Caki2 (cell line): ENCODE data around the gene B4GALT2. TPM values are rescaled to one million over a fixed set of nuclear protein-coding genes. Genes with fewer than 3 reads are reported as not detected.
A peak's percentile ranks its signal among the peaks of the same experiment; 100 is the strongest.

Source experiments
- DNase-seq: peaks from one replicate; pipeline ENCODE4 v3.0.0-alpha.2; 2015; ENCODE audit warnings: low read depth
- in situ Hi-C: cut with HindIII; loops from 2 replicates; pipeline ENCODE4 v1.10.0; 2016; ENCODE audit warnings: low sequenced_read_pairs, low pct_unique_long_range_greater_than_20kb, mixed read lengths
- total RNA-seq: library from RNA; depleted of rRNA; stranded (reverse); fragments of >200 nt; shearing (Covaris generic); gene quantifications from 2 replicates; pipeline ENCODE4 v1.2.3, GENCODE V29; 2014; ENCODE audit warnings: low replicate concordance

The B4GALT2 gene
- total RNA-seq, 1 experiment from 2014 or later: 88.9 TPM

DNA sequence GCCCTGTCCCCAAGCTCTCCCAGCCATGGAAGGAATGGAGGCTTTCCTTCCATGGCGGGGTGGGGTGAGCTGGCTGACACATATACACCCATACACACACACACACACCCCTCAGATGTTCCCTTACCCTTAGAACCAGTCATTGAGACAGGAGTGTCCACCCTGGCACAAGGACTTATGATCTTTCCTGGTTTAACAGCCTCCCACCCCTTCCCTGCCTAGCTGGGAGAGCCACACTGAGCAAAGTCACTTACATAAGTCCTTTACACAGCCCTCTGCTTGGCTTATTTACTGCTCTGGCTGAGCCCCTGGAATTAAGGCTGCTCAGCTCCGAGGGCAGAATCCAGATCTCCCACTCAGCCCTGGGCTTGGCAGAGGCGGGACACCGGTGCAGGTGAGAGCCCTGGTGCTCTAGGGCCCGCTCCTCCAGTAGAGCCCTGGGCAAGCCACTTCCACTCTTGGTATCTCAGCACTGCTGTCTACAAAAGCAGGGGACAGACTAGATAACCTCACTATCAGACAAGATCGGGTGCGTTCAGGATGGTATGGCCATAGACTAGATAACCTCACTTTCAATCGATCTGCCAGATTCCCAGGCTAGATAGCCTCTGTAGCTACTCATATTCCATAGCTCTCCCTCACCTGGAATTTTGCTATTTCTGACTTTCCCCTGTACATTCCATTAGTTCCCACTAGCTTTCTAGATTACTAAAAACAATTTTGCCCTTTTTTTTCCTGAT, 35.5 kb downstream of the B4GALT2 start:
- DNase-seq: no peak
- in situ Hi-C loops: no loop called here

DNA sequence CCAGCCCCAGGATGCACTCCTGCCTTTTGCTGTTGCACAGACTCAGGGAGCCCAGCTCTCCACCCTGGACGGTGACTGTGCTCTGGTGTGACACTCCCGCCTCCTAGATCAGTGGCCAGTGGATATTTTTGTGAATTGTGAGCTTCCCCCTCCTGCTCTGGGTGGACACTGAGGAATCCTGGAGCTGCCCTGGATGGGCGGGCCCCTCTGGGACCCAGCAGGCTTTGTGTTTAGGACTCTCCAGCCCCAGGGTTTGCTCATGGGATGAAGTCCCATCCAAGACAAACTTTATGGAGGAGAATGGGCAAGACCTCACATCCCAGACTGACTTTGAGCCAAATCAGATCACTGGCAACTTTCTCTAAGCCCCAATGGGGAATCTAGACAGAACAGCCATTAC, 36.2 kb downstream of the B4GALT2 start:
- DNase-seq: no peak
- in situ Hi-C loops: no loop called here

DNA sequence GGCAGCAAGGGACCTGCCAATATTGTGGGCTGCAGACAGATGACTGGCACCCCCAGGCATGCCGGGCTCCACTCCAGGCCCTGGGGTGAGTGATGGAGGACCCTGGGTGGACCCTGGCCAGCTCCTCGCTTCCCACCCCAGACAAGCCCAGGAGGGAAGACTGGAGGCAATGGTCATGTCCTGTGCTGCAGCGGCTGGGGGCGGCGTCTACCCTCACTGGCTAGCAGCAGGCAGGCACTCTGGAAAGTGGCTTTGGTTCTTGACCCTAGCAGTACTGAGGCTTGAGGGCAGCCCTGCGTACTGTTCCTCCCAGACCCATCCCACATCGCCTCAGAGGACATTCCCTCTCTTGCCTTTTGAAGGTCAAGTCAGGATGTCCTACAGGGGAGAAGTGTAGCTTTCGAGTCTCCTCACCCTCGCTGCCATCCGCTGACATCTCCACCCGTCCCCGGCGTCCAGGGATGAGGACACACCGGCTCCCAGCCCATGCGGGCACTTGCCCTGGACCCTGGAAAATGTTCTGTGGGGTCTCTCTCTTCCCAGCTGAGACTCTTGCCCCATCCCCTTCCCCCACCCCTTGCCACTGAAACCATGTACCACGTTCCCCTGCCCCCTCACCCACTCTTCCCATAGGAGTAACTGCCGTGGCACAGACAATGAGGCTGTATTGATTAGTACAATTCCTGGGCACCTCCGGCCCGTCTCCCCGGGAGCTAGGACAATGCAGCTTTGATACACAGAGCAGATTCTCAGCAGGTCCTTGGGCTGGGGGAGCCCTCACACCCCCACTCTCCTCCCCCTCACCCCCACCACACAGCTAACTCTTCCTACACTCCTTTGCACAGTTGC, 37.3 kb downstream of the B4GALT2 start:
- DNase-seq: no peak
- in situ Hi-C loops: no loop called here

DNA sequence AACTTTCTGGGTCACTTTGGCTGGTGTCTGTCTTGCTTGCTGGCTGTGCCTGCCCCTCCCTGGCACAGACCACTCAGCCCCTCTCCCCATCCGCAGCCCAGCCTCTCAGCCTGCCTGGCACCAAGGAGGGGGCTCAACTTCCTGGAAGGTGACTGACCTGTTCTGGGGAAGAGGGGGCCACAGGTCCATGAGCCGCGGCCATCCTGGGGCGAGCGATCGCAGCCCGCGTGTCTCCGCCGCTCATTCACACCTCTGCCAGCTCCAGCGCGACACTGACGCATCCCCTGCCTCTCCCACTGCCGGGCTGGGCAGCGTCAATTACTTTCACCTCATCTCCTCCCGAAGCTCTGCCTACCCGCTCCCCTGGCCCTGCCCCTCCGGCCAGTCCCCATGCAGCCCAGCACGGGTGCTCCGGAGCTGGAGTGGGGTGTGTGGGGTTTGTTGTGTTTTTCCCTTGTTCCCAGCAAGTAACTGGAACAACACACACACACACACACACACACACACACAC, 37.9 kb downstream of the B4GALT2 start:
- no peak for DNase-seq

DNA sequence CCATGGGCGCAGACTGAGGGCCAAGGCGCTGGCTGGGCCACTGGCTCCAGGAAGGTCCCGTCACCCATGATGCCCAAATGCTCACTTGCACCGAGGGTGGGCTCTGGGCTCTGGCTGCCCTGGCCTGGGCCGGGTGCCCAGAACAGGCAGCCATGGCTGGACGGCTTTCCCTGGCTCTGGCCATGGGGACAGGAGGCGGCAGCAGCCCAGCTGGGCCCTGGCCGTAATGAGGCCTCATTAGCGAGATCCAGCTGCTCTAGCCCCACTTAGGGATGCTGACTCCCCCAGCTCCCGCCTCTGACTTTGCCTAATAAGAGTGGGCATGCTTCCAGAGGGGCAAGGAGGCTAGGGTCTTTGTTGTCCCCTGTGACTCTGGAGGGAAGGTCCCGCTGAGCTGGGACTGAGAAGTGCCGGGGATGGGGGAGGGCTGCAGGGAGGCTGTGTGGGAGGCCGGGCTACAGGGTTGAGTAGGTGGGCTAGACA, 40.5 kb downstream of the B4GALT2 start:
- no peak for DNase-seq
- in situ Hi-C loops: no loop called here

More for the DNA sequence above, 37.9 kb downstream of the B4GALT2 start:
- in situ Hi-C loops: no loop called here

DNA sequence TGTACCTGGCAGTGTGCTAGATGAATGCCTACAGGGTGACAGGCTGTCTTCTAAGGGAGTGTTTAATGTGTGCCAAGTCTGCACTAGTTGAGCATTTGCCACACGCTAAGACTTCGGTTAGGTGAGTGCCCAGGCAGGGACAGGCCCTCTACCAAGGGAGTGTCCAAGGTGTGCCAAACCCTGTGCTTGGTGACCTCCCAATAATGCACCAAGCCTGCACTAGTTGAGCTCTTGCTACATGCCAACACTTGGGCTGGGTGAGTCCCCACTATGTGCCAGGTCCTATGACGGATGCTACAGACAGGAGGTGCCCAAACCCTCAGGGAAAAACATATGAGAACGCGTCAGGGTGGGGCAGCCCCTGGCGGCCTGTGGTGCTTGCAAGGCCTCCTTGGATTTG, 41.5 kb downstream of the B4GALT2 start:
- in situ Hi-C loops: no loop called here
- no peak for DNase-seq

DNA sequence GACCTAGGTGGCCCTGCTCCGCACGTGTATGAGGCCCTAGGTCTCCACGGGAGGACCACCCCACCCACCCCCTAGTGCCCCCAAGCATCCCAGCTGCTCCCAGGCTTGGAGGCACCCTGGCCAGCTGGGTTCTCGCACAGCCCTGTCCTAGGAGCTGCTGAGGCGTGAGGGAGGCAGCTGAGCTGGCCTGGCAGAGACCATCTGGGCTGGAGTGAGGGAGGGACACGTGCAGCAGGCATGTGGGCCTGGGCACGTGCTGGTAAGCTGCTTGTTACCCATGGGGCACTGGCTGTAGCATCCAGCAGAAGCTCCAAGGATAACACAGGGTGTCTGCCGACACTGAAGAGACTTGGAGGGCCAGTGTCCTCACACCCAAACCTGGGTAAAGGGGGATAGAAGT, 42.1 kb downstream of the B4GALT2 start:
- in situ Hi-C loops: no loop called here
- DNase-seq: no peak

DNA sequence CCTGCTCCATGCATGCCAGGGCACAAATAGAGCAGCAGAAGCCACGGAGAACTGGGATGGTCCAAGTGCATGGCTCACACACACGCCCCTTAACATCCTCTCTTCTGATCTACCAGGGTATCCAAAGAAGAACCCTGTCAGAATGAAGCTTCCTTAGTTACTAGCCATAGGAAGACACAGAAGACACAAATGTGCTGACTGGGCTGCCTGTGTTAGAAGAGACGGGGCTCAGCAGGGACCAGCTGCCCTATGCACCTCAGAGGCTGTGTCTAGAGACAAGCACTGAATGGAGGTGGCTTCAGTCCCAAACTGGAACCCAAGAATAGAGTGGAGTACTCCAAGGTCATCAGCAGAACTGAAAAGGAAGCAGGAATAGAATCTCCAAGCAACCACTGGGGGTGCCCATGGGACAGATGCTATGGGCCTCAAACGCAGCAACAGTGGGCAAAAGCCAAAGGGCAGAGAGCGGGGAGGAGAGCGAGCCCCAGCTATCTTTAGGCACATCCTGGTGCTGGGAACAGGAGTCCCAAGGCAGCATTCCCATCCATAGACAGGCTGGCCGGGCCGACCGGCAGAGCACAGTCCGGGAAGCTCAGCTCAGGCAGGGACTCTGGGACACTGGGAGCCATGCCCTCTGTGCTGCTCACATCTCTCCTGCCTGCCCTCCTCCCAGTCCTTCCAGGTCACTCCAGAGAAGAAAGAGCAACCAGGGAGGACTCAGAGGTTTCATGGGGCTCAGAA, 42.7 kb downstream of the B4GALT2 start:
- no peak for DNase-seq
- in situ Hi-C loops: no loop called here

DNA sequence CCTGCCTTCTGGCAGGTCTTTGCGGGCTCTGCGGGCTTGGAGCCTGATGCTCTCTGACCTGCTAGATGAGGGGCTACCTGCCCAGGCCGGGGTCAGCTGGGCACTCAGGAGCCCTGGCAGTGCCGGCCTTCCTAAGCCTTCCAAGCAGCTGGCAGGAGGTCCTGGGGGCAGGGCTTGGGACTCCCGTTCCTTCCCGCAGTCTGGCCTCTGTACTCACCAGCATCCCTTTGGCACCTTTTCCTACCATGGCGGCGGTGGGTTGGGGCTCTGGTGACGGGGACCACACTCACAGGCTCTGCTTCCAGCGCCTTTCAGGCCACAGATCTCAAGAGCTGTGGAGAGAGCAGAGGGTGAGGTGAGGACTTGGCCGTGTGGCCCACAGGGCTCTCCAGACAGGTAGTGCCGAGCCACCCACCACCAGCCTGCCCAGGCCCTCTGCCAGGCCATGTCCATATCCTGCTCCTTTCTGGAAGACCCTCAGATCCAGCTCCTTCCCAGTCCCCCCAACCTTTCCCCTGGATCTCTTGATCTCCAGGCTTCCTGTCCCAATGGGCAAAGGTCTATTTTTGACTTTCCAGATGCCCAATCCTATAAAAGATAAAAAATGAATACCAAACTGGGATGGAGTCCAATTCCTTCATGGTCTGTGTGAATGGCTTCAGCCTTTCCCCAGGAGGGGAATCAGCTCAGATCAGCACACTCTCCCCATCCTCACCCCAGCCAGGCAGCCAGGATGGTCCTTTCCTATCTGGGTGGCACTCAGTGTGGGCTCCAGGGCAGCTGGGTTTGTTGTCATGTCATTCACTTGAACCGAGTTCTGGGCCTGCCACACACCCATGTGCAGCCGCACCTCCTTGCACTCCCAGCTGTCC, 45.3 kb downstream of the B4GALT2 start:
- DNase-seq: no peak
- in situ Hi-C loops: no loop called here

DNA sequence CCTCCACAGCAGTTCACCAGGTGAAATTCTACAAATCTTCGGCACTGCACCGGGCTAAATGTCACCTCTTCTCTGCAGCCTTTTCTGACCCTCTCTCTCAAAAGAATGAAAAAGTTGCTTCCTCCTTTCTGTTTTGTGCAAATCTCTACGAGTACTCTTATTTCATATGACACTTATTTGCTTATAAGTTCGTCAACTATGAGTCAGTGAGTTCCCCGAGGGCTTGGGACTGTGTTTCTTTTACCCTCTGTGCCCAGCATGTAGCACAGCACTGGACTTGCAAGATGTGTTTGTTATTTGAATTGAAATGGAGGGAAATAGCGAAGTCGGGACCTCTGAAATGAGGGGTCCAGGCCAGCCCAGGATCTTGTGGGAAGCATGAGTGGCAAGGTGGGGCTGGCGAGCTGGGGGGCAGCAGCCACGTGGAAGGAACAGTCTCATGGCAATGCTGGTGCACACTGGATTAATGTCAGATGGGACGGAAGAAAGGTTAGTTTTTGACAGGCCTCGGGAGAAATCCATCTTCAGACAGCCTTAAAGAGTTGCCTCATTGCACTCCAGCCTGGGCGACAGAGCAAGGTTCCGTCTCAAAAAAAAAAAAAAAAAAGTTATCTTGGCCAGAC, 46.0 kb downstream of the B4GALT2 start:
- no peak for DNase-seq
- in situ Hi-C loops: no loop called here

DNA sequence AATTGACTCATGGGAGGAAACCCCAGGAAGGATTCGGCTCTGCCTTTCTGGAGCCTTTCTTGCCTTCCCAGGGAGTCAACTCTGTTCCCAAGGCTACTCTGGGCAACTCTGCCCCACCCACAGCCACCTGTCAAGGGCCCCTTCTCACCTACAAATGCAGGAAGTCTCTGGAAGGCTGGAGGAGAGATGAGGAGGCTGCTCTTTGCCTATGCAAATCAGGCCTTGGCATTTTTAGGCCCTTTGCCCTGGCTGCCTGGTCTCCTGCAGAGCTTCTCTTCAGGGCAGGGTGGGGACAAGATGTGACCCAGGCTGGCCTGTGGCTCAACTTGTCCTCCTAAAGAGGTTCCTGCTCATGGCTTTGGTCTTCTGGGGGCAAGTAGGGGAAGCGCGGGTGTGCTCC, 46.8 kb downstream of the B4GALT2 start:
- in situ Hi-C loops: no loop called here
- no peak for DNase-seq

DNA sequence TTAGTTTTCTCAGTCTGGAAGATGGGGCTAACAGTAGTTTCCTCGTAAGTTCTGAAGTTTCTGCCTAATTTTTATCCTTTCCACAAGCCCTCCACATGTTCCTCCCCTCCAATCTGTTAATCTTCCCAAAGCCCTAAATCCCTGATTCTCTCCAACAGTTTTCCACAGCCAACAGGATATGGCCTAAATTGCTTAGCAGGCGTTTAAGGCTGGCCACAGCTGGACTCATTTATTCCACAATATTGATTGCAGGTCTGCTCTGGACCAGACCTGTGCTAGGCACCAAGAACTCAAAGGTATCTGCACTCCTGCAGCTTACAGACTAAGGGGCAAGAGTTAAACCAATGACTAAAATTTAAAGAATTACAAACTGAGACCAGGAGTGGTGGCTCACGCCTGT, 48.3 kb downstream of the B4GALT2 start:
- no peak for DNase-seq
- in situ Hi-C loops: no loop called here

DNA sequence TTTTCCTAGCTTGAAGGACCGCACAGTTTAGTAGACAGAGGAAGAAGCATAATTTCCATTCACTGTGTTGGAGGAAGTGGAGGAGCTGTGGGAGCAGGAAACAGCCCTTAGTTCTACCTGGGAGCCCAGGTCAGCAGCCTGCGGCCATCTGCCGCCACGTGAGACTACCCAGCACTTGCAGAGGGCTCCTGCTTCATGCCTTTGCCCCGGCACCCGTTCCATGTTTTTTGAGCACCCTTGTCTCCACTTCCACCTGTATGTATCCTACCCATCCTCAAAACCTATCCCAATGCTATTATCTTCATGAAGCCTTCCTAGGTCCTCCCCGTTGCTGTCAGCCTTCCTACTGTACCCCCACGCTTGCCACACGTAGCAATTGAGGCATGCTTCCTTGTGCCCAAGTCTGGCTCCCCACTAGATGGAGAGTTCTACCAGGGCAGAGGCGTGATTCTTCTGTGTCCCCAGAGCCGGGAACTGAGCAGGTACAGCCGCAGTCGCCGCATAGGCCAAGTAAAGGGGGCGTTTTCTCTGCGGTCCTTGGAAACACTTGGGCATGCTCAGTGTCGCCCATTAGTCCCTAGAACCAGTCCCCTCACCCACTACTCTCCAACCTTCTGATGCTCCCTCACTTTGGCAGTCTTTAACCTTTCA, 50.4 kb downstream of the B4GALT2 start:
- in situ Hi-C loops: no loop called here
- DNase-seq: no peak

DNA sequence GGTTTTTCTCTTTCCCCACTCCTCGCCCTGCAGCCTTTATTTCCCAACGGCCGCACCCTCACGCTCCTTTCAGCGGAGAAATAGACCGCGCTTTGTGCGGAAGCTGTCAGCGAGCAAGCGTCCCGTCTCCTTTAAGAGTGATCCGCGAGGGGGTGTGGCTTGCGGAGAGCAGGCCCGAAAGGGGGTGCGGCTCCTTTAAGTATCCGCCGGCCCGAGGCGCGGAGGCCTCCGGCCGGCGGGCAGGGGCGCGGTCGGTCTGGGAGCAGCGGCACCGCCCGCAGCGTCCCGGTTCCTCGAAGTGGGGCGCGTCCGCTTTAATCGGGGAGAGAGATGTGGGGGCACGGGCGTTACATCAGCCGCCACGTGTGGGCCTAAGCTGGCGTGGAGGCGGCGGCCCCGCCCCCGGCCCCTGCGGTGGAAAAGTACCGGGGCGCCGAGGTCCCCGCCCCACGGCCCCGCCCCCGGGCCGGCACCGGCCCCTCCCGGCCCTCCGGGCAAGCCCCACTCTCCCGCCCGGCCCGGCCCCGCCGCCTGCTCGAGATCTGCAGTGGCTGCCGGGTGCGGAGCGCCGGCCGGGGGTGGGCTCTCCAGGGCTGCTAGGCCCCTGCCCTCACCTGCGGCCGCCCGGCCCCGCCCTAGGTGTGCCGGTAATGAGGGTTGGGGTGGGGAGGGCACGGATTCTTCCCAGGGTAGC, 51.0 kb downstream of the B4GALT2 start:
- DNase-seq: peak; percentile 91
- in situ Hi-C loops: no loop called here

DNA sequence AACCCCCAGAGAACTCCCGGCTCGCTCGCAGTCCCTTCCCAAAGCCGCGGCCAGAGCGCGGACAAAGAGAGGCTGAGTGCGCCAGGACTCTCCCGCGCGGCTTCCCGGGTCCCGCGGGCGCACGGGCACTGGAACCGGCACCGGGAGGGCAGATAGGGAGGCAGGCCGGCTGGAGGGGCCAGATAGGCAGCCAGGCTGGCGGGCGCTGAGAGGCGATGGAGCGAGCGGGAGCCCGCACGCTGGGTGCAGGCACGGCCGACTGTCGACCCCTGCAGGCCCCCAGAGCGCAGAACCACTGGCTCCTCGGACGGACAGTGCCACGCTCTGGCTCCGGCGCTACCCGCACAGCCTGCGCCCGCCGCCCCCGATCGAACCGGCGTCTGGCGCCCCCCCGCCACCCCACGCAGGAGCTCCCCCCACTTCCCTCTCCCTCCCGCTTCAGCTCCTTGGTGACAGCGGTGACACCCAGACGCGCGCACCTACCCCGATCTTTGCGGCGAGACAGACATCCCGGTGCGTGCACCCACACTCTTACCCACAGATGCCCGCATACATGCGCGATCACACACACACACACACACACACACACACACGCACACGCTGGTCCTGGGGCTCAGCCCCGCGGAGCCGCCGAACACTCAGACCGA, 51.7 kb downstream of the B4GALT2 start:
- in situ Hi-C loops: no loop called here

More for the DNA sequence above, 51.7 kb downstream of the B4GALT2 start:
- peak; percentile 63 for DNase-seq
